GM12878 (cell line): ENCODE data around the gene MAST3. TPM values are rescaled to one million over a fixed set of nuclear protein-coding genes. Genes with fewer than 3 reads are reported as not detected.

ENCODE experiments used
- DPF2 ChIP-seq: fragments of 450-650 bp; IDR thresholded peaks from 2 replicates; pipeline ENCODE4 v1.6.1; 2017; ENCODE audit warnings: mild to moderate bottlenecking
- PAX8 ChIP-seq: fragments of 450-650 bp; IDR thresholded peaks from 2 replicates; pipeline ENCODE4 v1.6.1; 2017; ENCODE audit warnings: mild to moderate bottlenecking, moderate library complexity
- POLR2A ChIP-seq: IDR thresholded peaks from 2 replicates; pipeline ENCODE4 v1.6.1; 2011; ENCODE audit warnings: low read depth, mild to moderate bottlenecking, low read length
- SREBF1 ChIP-seq: IDR thresholded peaks from 2 replicates; pipeline ENCODE4 v1.6.1; 2012; ENCODE audit warnings: mild to moderate bottlenecking, low read length
- TARDBP ChIP-seq: IDR thresholded peaks from 2 replicates; pipeline ENCODE4 v1.6.1; 2016; ENCODE audit warnings: borderline replicate concordance
- ZBTB33 ChIP-seq: fragments of 450-650 bp; IDR thresholded peaks from 2 replicates; pipeline ENCODE4 v1.6.1; 2017; ENCODE audit warnings: mild to moderate bottlenecking
- ZBTB40 ChIP-seq: fragments of 450-650 bp; IDR thresholded peaks from 2 replicates; pipeline ENCODE4 v1.6.1; 2016; ENCODE audit warnings: mild to moderate bottlenecking, moderate library complexity, borderline replicate concordance
- ZNF592 ChIP-seq: fragments of 450-650 bp; IDR thresholded peaks from 2 replicates; pipeline ENCODE4 v1.6.1; 2017; ENCODE audit warnings: mild to moderate bottlenecking, moderate library complexity
- polyA plus RNA-seq, 11 experiments: library from polyadenylated mRNA; depleted of rRNA in 4 of 11; unstranded in 6 of 11; stranded (reverse) in 5 of 11; fragments of >200 nt; fragmentation: Nextera tagmentation in 4 of 11; fragmentation: Illumina TruSeq in 1 of 11; extraction: Ambion mirVana in 4 of 11; extraction: Trizol in 1 of 11; gene quantifications; 1 replicate in 1 of 11; 2 replicates in 10 of 11; pipeline versions ENCODE4 v1.2.1 to v1.2.3, GENCODE V29; 2011 to 2016; ENCODE audit warnings: inconsistent platforms in 2 of 11, missing spikeins in 2 of 11, low read depth in 1 of 11
- total RNA-seq, 4 experiments: library from RNA; depleted of rRNA in 3 of 4; stranded (reverse); fragments of >200 nt in 3 of 4; fragmentation: Illumina TruSeq in 1 of 4; extraction: Trizol in 1 of 4; gene quantifications; 2 replicates each; pipeline versions ENCODE4 v1.2.1 to v1.2.3, GENCODE V29; 2013 to 2021

MAST3 gene
- total and polyA plus RNA-seq, 10 of the 15 experiments (the other 5 are each of a cell fraction or from before 2014, with no cell fraction given): 3.0 to 22.2 (median 7.5) TPM

GRCh38 chr19:18090545-18091216 is 6.9 kb upstream of the MAST3 start (continued):
- no peak for TF ChIP-seq ZNF592
- no peak for TF ChIP-seq DPF2
- TF ChIP-seq SREBF1: no peak
- no peak for TF ChIP-seq ZBTB40
- no peak for TF ChIP-seq TARDBP
- TF ChIP-seq POLR2A: no peak
- TF ChIP-seq ZBTB33: no peak
- TF ChIP-seq PAX8: no peak
